ENCODE measurements around the gene C6orf118.

DNA sequence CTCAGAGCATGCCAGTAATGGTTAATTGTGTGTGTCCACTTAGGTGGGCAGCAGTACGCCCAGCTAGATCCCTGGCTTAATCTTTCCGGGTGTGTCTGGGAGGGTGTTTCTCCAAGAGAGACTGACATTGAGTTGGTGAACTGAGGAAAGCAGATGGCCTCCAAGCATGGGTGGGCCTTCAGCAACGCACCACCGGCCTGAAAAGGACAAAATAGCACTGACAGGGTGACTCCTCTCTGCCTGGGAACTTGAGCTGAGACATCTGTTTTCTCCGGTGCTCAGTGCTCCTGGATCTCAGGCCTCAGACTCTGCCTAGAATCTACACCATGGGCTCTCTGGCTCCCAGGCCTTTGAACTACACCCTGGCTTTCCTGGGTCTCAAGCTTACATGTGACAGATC lies 43.2 kb downstream of the C6orf118 start:
- TF ChIP-seq CTCF (IDR thresholded peaks at IDR 0.05) (no peak), POLR2A (IDR thresholded peaks at IDR 0.05) (no peak)
